HG03064 (cell line): ENCODE data around the gene BCO1.

Source experiments
- ATAC-seq: cut with Tn5 transposase; IDR thresholded peaks from one replicate; pipeline ENCODE4 v1.9.1; 2021; ENCODE audit warnings: low read depth; ENCODE audit not compliant: unreplicated experiment

Gene BCO1

DNA sequence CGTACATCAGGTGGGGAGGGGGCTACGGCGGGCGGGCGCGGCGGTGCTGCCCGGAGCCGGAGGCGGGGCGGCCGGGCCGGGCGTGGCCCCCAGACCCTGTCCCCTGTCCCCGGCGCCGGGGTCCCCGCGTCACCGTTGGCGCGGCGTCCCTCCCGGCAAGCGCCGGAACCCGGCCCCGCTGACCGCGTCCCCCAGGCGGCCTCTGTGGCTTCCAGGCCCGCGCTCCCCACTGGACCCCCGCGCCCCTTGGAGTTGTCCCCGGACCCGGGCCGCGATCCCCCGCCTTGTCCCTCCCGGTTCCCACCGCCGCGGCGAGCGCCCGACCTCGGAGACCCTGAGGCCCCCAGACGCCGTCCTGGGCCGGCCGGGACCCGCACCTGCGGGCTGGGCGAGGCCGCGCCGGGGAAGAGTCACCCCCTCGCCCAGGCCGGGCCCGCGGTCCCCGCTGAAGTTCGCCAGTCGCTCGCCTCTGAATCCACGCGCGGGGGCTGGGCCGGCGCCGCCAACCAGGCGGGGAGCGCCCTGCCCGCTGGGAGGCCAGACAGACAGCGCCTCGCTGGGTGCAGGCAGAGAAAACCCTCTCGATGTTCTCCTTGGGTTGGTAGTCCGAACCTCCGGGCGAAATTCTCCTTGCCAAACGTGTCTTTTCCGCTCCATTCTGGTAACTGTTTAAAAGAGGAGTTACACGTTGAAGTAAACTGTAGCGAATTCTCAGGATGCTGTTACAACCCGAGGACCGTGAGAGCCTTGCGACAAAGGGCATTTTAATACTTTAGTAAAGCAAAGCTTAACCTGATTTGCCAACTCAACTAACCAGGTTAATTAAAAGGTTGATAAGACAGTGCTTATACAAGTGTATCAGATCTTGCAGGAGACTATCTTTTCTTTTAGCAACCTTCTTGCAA is 77.0 kb downstream of the BCO1 start:
- ATAC-seq: peak; percentile 26

DNA sequence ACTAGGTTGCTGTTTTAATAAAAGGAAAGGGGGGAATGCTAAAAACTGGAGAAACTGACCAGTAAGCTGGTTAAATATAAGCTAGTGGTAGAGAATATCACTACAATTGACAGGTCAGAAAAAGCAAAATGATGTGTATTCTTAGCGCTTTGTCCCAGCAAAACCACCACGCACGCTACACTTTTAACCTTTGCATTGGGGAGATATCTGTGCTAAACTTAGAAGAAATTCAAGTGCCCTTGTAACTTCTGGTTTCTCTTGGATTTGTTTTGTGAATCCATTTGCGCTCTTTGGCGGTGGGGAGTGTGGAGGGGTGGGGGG is 77.6 kb downstream of the BCO1 start:
- ATAC-seq: no peak

DNA sequence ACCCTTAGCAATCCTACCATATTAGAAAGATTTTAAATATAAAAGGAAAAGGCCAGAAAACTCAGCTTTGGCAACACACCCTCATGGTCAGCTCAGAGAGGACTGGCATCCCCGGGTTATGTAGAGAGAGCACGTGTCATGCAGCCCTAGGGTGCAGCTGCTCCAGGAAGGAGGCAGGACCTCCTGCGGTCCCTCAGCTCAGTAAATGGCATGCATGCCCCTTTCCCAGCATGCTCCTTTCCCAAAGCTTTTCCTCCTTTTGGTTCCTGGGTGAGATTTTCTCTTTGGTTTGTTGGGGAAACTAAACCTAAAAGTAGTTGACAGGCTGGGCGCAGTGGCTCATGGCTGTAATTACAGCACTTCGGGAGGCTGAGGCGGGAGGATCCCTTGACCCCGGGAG is 80.2 kb downstream of the BCO1 start:
- ATAC-seq: no peak

DNA sequence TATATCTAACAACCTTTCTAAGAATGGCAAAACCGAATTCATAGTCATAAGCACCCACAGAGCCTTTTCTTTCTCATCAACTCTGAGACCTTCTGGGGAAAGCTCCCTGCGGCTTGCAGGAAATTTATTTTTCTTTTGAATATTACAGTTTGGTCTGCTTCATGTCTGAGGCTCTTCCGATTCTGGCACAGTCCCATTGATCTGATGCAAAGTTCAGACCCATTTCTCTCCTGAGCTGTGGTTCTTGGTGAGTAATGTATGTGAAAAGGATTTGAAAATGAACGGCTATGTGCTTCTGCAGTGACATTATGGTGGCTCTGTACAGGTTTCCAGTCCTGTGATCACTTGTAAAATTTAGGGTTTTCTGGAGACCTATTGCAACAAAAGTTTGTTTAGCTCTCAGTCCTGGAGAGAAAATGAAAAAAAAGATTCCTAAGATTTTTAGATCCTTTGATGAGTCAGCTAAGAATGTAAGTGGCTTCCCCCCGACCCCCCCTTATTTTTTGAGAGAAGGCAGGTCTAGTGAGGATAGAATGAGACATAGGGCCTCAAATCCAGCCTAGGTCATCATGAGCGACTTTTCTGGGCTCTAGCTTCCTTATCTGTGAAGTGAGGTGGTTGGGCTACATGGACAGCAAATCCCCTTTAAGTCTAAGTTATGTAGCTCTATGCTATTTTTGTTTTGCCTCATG is 80.9 kb downstream of the BCO1 start:
- ATAC-seq: no peak

DNA sequence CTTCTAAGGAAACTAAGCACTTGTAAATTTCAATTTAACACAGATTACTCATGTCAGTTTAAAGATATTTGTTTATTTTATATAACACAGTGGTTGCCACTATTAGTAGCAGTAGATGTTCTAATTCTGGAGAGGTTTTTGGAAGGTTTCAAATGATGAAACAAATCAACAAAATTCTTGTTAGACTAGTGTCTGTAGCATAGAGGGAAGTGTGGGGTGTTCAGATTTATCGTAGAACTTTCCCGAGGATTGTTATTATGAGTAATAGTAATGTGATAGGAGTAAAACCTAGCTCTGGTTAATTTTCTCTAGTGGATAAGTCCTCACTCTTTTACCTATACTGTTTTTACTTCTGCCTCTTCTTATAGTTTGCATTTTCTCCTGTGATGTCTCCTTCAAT is 82.5 kb downstream of the BCO1 start:
- no peak for ATAC-seq

DNA sequence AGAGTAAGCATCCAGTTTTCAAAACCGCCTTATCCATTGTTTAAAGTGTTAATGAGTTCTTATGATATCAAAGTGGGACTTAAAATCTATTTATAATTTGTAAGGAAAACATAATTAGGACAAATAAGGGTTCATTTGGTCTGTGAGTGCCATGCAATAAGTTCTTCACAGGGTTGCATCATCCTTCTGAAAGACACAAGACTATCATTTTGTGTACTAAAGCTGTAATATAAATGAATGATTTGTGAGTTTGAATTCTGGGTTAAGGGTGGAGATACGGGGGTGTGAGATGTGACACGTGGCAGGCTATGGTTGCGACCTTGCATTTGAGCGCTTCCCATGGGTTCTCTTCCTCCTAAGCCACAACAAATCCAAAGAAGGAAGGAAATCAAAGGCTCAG is 83.0 kb downstream of the BCO1 start:
- ATAC-seq: no peak

DNA sequence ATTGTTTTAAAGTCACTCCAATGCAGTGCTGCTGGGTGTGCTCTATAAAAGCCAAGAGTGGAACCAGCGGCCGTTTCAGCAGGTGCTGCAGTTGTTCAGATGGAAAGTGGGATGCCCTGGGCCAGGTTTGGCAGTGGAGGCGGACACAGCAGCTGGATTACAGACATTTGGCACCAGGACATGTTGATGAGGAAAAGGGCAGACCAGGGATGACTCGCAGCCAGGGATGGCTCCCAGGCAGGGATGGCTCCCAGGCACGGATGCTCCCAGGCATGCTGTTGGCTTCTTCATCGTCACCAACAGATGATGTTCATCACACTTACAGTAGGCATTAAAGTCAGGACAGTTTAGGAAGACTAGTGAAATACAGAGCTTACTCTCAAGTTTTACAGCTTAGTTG is 86.3 kb downstream of the BCO1 start:
- ATAC-seq: no peak

DNA sequence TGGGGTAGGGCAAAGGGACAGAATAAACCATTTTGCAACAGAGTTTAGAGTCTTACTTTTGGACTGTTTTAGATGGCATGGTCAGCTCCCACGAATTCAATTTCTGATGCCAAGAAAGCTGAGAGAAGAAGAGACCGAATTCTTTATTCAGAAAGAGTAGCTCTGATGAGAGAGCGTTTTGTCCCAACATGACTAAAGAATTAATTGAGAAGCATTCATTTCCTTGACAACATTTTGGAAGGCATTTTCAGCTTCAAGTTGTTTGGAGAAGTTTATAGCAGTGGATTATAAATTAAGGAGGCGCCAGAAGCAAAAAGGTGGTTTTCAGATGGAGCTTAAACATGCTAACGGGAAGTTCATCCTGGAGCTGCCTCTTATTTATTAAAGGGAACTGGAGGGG is 88.5 kb downstream of the BCO1 start:
- no peak for ATAC-seq

DNA sequence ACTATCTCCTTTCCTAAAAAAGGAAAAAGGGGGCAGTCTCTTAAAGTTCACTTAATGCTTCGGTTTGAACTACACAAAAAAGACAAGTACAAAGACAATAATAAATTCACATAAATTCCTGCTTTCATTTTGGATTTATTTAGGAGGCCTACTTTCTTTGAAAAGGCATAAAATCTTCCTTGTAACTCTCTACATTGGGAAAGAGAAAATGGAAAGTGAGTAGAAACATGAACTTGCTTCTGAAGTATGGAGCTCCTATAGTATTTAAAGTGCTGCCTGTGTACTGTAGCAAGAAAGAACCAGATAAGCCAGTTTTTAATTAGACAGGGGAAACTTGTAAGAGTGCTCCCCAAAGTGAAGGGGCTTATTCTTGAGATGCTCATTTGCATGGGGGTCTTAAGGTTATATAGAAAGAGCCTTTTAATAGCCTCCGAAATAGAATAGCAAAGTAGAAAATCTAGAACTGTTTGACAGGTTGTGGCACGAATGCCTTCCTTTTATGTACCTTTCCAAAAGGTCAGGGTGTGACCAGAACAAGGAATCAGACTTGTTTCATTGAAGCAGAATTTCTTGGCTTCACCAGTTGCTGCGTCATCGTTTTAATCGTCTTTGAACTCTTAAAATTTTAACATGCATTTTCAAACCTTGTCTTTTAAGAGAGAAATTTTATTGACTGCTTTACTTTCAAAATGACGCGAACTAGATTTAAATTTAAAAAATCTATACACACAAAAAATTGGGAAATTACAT is 89.1 kb downstream of the BCO1 start:
- no peak for ATAC-seq

DNA sequence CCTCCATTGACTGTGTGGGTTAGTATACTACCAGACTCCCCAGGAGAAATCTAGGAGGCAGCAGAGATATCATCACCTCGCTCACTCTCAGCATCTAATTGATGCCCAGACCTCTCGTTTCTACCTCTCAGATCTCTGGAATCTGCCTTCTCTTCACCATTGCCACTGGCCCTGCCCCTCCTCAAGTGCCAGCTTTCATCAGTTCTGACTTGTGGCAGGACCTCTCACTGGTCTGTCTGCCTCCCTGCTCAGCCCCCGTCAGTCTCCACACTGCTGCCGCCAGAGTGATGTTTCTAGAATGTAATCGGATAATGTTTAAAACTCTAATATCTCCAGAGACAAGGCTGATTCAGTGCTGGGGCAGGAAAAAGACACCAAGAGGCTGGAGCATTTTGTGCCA is 91.5 kb downstream of the BCO1 start:
- ATAC-seq: no peak

DNA sequence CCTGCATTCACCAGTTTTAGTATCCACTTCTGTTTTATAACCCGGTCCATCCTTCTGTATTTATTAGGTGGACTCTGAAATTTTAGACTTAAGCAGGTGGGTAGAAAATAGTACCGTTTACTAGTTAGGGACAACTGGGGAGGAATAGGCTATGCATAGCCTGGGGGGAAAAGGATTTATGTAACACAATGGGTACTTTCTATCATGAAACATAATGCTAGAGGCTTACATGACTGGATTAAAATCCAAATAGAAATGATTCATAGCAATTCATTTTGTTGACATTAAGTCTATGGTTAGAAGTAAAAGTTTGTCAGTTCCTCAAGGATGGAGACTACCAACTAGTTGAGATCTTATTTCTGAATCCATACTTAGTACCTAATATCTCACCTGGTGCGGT is 94.9 kb downstream of the BCO1 start:
- no peak for ATAC-seq

DNA sequence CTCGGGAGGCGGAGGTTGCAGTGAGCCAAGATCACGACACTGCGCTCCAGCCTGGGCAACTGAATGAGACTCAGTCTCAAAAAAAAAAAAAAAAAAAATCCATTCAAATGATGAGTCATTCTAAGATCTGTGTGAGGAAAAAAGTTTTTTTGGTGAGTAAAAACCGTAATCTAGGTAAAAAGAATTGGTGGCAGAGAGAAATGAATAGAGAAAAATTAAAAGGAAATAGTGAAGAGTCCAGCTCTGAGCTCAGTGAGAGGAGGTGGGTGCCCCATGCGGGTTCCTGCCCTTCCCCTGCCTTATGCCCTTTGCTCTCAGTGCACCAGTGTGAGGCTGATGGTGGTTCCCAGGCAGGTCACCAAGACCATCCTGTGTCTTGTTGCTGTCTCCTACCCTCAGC is 97.2 kb downstream of the BCO1 start:
- no peak for ATAC-seq

DNA sequence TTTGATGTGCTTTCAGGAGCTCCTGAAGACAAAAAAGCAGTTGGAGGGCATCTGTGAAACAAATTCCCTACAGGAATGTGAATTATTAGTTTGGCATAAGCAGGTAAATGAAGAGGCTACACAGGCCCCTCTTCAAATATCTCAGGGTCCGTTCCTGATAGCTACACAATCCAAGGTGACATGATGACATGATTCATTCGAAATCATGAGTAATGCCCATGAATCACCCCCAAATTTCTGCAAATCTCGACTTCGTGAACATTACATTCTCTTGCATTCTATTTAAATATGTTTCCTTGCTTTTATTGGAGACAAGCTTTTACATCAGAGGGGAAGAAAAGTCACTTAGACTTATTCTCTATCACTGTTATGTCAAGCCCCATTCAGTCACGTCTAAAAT is 98.6 kb downstream of the BCO1 start:
- ATAC-seq: no peak
